GM21360 (cell line): ENCODE results near the gene SLCO4A1.

ENCODE experiments used
- ATAC-seq: cut with Tn5 transposase; IDR thresholded peaks from one replicate; pipeline ENCODE4 v1.9.1; 2021; ENCODE audit warnings: mild to moderate bottlenecking, moderate library complexity; ENCODE audit not compliant: unreplicated experiment

Gene SLCO4A1

GRCh38 chr20:62642051-62642665, at the start of gene SLCO4A1:
SLCO4A1 (plus strand) TSS chr20:62642503; CDS start chr20:62656455, 13,952 bp downstream.
- peak; percentile 62 for ATAC-seq

GRCh38 chr20:62592506-62593177, 49.7 kb upstream of the SLCO4A1 start:
- no peak for ATAC-seq

GRCh38 chr20:62593616-62594015, 48.7 kb upstream of the SLCO4A1 start:
- ATAC-seq = no peak

- no peak for ATAC-seq
Measured at GRCh38 chr20:62595069-62595468, 47.2 kb upstream of the SLCO4A1 start.

DNA sequence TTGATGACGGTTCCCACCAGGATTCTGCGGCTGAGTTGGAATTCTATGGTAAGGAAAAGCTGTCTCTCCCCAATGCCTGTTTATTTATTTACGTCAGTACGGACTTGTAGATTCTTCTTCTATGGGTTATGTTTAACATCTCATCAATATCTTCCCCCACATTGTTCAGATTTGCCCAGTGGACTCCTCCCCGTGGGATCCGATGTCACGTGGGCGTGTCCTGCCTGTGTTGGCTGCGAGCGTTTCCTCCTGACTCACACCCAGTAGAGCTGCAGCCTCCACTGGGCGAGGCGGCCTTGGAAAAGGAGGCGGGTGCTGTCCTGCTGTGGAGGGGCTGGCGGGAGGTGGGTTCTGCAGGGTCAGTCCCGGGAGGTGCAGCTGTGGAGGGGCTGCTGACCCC, 46.8 kb upstream of the SLCO4A1 start:
- ATAC-seq = no peak

GRCh38 chr20:62596486-62596885, 45.8 kb upstream of the SLCO4A1 start:
- ATAC-seq = no peak

DNA sequence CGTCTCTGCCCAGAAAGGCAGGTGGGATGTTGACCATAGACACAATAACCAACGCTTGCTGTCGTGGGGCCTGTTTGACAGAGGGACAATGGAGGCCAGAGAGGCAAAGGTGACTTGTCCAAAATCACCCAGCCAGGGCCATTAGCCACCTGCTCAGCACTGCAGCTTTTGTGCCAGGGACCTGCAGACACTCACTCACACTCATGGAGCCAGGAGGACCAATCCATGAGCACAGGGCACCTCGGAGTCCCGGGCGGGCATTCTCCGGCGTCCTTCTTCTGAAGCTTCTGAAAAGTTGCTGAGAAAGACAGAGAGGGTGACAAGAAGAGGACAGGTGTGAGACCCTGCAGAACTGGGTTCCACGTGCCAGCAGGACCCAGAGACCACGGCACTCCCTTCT, 45.4 kb upstream of the SLCO4A1 start:
- no peak for ATAC-seq

DNA sequence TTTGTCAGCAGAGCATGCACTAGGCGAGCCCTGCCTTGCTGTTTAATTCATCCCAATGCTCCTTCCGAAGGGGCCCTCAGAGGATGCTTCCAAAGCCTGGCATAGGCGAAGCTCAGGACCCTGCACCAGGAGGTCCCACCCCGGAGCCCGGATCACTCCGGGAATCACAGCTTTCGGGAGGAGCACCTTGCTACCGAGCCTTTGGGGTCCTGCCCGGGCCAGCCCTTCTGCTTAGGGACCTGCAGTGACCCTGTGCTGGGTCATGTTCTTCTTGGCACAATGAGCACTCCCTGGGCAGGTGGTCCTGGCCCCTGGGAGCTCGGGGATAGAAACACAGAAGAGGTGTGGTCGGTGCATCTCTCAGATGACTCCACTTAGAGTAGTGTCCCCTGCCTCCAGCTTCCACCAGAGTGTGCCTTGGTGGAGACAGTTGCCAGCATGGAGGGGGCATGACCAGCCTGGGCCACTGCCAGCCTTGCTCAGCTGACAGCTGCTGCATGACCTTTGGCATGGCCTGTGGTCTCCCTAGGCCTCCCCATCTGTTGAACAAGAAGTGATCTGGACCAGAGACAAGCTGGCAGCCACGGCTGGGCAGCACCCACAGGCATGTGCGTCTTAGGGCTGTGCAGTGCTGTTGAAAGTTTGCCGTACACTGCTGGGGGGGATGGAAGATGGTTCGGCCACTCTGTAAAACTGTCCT, 44.7 kb upstream of the SLCO4A1 start:
- ATAC-seq = no peak

DNA sequence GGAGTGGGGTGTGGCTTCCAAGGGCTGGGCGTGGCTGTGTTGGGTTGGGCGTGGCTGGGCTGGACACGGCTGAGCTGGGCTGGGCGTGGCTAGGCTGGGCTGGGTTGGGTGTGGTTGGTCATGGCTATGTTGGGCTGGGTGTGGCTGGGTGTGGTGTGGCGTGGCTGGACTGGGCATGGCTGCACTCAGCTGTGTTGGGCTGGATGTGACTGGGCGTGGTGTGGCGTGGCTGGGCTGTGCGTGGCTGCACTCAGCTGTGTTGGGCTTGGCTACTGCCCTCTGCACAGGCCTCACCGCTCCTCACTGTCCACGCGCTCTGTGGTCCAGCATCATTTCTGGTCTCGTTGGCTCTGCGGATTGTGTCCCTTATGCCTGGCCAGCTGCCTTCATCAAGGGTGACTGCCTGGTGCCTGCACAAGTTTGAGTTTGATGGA, 43.5 kb upstream of the SLCO4A1 start:
- ATAC-seq = no peak

- no peak for ATAC-seq
Measured at GRCh38 chr20:62599216-62600110, 42.8 kb upstream of the SLCO4A1 start.

GRCh38 chr20:62601172-62601571, 41.1 kb upstream of the SLCO4A1 start:
- ATAC-seq = no peak

DNA sequence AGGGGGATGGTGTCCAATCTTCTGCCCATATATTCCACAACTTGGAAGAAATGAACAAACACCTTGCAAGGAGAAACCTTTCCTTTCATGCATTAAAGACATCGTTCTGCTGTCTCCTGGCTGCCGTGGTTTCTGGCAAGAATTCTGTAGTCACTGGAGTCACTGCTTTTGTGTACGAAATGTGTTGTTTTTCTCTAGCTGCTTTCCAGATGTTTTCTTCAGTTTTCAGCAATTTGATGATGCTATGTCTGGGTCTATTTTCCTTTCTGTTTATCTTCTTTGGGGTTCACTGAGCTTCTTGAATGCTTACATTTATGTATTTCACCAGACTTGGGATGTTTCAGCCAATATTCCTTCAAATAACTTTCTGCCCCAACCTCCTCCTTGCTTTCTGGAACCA, 40.6 kb upstream of the SLCO4A1 start:
- no peak for ATAC-seq

DNA sequence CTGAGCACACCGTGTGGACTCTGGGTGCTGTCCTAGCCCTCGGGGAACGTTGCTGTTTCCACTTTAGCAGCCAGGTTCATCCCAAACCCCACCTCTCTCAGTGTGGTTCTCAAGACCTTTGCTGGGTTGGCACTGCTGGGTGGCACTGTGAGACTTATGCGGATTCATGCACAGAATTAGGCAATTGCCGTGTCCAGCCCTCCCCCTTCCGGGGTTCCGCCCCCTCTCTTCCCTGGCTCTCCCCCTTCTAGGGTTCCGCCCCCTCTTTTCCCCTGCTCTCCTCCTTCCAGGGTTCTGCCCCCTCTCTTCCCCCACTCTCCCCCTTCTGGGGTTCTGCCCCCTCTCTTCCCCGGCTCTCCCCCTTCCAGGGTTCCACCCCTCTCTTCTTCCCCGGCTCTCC, 39.8 kb upstream of the SLCO4A1 start:
- no peak for ATAC-seq

DNA sequence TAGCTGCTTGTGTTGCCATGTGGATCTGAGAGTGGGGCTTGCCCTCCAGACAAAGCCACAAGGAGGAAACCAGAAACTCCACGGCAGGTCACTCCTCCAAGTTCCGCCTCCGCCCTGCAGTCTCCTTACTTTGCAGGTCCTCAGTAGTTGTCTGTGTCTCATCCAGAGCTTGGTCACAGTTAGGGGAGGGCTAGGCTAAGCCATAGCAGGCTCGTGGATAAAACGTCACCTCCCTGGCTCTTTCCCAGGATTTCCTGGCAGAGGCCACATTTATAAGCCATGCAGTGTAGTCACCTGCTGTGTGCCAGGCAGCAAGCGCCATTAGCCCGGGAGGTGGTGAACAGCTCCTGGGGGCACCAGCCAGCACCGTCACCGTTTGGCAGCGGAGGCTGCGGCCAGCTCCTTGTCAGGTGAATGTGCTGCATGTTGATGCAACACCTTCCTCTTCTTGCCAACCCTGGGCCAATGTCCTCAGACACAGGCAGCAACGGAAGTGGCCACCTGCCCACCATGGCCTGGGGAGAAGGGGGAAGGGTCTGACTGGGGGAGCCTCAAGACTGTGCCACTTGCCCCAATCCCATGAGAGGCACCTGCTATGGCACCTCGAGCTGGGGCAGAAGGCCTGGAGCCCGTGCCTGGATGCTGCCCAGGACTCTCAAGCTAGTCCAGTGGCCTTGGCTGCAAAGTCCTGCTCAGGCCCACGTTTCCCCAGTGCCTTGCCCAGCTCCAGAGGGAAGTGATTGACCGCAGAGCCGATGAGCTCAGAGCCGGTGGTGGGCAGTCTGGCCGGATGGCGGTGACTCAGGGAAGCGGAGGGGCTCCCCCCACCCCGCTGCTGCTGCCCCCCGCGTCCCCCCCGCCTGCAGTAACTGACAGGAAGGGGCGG, 39.0 kb upstream of the SLCO4A1 start:
- ATAC-seq = no peak

GRCh38 chr20:62603907-62604785, 38.2 kb upstream of the SLCO4A1 start:
- no peak for ATAC-seq

DNA sequence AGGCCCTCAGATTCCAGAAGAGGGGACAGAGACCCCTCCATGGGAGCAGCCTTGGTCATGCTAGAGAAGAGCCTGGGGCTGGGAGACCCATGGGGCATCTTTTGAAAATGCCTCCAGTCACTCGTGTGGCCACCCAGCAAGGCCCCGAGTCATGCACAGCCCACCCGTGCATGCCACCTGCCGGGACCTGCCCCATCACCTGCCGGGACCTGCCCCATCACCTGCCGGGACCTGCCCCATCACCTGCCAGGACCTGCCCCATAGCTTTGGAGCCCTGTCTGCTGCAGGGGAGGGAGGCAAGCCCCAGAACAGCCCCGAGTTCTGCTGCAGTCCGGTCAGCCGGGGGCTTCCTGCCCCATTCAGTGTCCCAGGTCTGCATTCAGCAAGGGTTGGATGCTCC, 37.5 kb upstream of the SLCO4A1 start:
- ATAC-seq = no peak

DNA sequence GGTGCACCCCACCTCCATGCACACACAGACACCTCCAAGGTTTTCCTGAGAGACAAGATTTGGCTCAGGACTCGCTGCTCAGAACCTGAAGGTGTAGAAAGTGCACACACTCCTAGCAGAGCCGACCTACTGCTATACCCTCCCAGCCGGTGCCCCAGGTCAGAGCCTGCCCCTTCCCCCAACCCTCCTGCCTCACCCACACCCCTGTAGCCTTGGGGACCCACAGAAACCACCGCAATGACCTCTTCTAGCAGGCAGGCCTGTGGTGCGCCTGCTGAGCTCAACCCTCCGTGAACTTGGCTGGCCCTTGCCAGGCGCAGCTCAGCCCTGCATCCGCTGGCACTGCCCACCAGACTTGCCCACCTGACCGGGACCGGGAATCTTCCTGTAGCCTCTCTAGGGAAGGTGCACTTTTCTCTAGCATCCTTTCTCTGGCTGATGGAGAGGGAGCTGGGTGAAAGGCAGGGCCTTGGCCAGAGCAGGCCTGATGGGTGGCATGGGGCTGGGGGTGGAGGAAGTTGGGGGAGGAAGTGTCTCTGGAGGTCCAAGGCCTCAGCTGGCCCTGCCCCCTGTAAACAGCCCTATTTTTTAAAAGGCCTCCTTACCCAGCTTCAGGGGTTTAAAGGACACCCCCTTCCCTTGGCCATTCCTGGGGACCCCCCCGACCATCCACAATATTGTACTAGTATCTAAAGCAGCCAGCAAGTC, 36.9 kb upstream of the SLCO4A1 start:
- no peak for ATAC-seq

- ATAC-seq = no peak
Measured at GRCh38 chr20:62606016-62606415, 36.3 kb upstream of the SLCO4A1 start.
